Measurements from ENCODE around the gene NAP1L1. TPM values are rescaled to one million over a fixed set of nuclear protein-coding genes. Genes with fewer than 3 reads are reported as not detected.

NAP1L1 gene
- total RNA-seq = 196 and 223 TPM in 2 replicates

GRCh38 chr12:76083904-76084862 lies at the start of gene NAP1L1:
TSS of gene NAP1L1 (minus strand) at chr12:76084685. CDS start at chr12:76074219, 10,466 bp downstream.

GRCh38 chr12:76031414-76032042 lies 53.0 kb downstream of the NAP1L1 start, which contains the start of gene PHLDA1:
TSS of gene PHLDA1 (minus strand) at chr12:76031776.

Other genes starting within 250 kb of the NAP1L1 start
- 48.8 and 149 TPM in 2 replicates for gene PHLDA1, start 52.9 kb downstream of the NAP1L1 start, total RNA-seq